ENCODE data around the gene RELL1.
A peak's percentile ranks its signal among the peaks of the same experiment; 100 is the strongest.

The RELL1 gene

DNA sequence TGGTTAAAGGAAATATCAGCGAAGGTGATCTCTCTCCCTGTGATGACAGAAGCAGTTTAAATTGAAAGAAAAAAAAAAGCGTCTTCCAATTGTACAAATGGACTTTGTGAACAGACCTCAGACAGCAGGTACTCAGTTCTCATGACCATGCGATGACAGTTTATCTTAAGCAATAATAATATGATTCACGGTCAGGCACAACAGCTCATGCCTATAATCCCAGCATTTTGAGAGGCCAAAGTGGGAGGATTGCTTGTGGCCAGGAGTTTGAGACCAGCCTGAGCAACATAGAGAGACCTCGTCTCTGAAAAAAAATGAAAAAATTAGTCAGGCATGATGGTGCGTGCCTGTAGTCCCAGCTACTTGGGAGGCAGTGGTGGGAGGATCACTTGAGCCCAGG lies 51.0 kb downstream of the RELL1 start:
- no peak for DNase-seq (ENCODE audit: low spot score)

- DNase-seq (ENCODE audit: low spot score): no peak
Measured at GRCh38 chr4:37634180-37634579, 52.0 kb downstream of the RELL1 start.

DNA sequence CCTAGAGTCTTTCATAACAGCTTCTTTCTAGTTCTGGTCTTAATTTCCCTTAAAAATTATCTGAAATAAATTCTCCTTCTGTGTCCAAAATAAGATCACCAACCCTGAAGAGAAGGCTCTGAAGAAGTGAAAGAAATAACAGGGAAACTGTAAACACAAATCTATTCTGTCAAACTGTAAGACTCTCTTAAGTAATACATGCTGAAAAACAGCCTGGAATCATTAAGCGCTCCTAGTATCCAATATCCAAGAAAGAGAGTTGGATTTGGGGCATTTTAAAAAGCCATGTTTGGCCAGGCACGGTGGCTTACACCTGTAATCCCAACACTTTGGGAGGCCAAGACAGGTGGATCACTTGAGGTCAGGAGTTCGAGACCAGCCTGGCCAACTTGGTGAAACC lies 53.3 kb downstream of the RELL1 start:
- DNase-seq (ENCODE audit: low spot score): no peak

GRCh38 chr4:37631551-37631950 lies 54.6 kb downstream of the RELL1 start:
- no peak for DNase-seq (ENCODE audit: low spot score)

GRCh38 chr4:37629713-37630112 lies 56.5 kb downstream of the RELL1 start:
- DNase-seq (ENCODE audit: low spot score): no peak

- DNase-seq (ENCODE audit: low spot score): peak; percentile 25
Measured at GRCh38 chr4:37628977-37629609, 57.1 kb downstream of the RELL1 start.

- DNase-seq (ENCODE audit: low spot score): no peak
Measured at GRCh38 chr4:37627263-37627662, 58.9 kb downstream of the RELL1 start.

GRCh38 chr4:37625499-37625898 lies 60.7 kb downstream of the RELL1 start:
- no peak for DNase-seq (ENCODE audit: low spot score)

DNA sequence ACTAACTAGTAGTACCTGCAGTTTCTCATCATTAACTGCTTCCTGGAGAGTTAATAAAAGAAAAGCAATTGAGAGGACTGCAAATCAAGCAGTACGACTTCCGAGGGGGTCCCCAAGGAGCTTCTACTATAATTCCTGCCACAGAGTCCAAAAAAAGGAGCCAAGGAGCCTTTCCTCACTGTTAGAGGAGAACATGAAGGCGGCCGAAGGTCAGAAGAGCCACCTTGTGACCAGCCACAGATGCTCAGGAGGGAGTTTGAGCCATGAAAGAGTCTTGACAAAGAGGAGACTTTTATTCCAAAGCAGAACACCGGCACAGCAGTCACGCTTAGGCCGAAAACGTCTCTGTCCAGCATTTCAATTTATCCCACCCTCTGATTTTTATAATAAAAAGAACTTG lies 62.2 kb downstream of the RELL1 start:
- DNase-seq (ENCODE audit: low spot score): no peak

DNA sequence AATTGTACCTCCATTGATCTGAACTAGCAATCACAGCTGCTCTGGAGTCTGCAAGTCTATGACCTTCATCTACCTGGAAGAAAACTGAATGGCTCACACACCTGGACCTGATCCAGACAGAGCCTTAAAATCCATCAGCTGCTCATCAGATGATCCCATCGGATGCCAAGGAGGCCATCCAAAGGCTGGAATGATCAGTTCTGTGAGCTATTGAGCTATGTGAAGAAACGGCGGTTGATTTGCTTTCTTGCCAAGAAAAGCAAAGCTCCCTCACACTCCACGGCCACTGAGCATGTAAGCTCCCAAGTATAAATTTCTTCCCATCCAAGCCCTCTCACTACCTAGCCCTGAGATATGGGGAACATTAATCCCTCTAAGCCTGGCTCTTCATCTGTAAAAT lies 63.1 kb downstream of the RELL1 start:
- DNase-seq (ENCODE audit: low spot score): no peak

GRCh38 chr4:37620176-37620575 lies 66.0 kb downstream of the RELL1 start:
- DNase-seq (ENCODE audit: low spot score): no peak

DNA sequence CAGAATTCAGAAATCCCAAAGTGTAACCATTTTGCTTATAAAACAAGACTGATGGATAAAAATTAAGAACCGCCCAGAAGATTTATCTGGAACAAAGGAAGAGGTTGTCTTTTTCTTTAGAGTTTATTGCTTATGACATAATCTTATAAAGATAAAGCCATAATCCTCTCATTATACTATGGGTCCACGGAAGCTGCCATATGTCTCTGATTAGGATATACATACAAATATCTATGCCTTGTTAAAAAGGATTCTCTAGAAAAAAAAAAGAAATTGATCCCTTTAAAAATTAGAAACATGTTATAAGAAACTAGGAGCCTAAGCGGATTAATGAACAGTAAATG lies 70.5 kb downstream of the RELL1 start:
- no peak for DNase-seq (ENCODE audit: low spot score)

- no peak for DNase-seq (ENCODE audit: low spot score)
Measured at GRCh38 chr4:37615059-37615719, 71.0 kb downstream of the RELL1 start.

DNA sequence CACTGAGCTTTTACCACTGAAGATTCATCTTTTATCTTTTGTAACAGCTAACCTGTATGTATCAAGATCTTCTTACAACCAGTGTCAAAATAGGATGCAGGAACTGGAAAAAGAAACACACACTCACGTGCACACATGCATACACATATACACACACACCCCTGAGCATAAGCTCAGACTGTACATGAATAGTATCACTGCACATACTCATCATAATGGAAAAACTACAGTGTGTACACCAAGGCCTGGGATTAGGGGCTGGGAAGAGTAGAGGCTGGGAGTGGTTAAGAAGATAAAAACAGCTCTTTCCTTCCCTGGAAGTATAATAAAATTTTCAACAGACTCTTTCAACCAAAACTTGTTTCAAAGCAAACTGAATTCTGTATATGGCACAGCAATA lies 73.4 kb downstream of the RELL1 start:
- DNase-seq (ENCODE audit: low spot score): no peak

GRCh38 chr4:37609626-37610025 lies 76.5 kb downstream of the RELL1 start:
- no peak for DNase-seq (ENCODE audit: low spot score)

GRCh38 chr4:37607018-37607417 lies 79.2 kb downstream of the RELL1 start:
- no peak for DNase-seq (ENCODE audit: low spot score)

- DNase-seq (ENCODE audit: low spot score): no peak
Measured at GRCh38 chr4:37605843-37606565, 80.2 kb downstream of the RELL1 start.

DNA sequence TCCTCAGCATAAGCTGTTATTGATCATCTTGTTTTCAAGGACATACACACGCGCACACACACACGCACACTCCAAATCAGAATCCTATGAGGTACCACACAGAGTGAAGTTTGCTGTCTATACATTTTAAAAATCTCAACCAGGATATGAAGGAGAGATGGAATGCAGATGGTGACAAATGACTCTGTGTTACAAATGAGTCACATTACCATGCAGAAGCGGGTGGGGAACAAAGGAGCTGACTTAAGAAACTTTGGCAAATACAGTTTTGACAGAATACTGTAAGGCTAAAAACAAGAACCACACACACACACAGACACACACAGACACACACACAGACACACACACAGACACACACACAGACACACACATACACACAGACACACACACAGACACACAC lies 81.7 kb downstream of the RELL1 start:
- peak; percentile 15 for DNase-seq (ENCODE audit: low spot score)

- DNase-seq (ENCODE audit: low spot score): no peak
Measured at GRCh38 chr4:37603711-37604110, 82.5 kb downstream of the RELL1 start.

DNA sequence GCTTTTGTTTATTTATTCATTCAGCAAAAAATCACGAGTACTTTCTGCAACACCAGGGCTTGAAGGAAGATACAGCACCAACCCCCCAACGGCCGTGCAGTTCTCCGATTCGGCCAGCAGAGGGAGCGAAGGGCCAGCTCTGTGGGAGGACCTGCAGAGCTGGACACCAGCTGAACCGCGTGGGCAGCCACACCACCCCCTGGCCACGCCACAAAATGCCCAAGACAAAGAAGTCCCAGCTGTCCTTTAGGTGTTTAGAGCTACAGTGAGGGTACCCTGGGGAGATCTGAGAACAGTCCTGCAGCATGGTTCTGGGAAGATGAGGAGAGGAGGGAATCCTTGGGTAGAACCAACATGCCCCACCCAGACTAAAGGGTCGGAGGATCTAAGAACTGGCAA lies 83.1 kb downstream of the RELL1 start:
- peak; percentile 39 for DNase-seq (ENCODE audit: low spot score)

DNA sequence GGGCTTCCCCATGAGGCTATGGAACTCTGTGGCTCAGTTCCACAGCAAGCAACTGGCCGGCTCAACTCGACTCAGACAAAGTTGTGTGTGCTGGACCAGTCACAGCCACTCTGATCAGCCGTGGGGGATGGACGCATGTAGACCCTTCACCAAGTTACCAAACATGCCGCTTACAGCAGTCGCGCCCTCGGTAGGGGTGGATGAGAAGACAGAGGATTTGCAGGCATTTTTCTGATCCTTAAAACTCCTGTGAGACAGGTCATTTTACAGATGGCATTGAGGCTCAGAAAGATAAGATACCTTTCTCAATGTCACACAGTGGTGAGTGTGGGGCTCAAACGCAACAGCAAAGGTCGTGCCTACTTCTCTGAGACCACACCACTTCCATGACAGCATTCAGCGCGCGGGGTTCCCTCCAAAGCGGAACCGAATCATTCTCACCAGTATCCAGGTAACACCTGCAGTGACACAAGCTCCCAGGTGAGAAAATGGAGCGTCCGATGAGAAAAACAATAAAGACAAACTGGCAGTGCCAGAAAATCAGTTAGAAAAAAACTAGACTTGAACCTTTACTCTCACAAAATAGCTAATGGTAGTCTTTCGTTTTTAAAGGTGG lies 83.6 kb downstream of the RELL1 start:
- no peak for DNase-seq (ENCODE audit: low spot score)

GRCh38 chr4:37601531-37601930 lies 84.6 kb downstream of the RELL1 start:
- no peak for DNase-seq (ENCODE audit: low spot score)

All from SW480 (cell line).